Transverse colon (tissue), 3 donors: ENCODE measurements around the gene EBF3.

Source experiments
- EP300 ChIP-seq: sonication (generic); formaldehyde crosslinking; IDR thresholded peaks from one replicate; pipeline ENCODE4 v1.6.1; 2017; ENCODE audit warnings: antibody characterized with exemption, low read depth
- TF ChIP-seq, protein P1 (sequence below), 5 experiments: fragments of 200-600 bp in 3 of 5; fragments of 450-650 bp in 2 of 5; sonication (generic) in 3 of 5; IDR thresholded peaks; 1 replicate in 2 of 5; 2 replicates in 3 of 5; pipeline ENCODE4 v1.5.1; 2016 to 2017; ENCODE audit warnings: antibody characterized with exemption in 5 of 5, inconsistent platforms in 3 of 5, mild to moderate bottlenecking in 2 of 5, moderate library complexity in 1 of 5

DNA sequence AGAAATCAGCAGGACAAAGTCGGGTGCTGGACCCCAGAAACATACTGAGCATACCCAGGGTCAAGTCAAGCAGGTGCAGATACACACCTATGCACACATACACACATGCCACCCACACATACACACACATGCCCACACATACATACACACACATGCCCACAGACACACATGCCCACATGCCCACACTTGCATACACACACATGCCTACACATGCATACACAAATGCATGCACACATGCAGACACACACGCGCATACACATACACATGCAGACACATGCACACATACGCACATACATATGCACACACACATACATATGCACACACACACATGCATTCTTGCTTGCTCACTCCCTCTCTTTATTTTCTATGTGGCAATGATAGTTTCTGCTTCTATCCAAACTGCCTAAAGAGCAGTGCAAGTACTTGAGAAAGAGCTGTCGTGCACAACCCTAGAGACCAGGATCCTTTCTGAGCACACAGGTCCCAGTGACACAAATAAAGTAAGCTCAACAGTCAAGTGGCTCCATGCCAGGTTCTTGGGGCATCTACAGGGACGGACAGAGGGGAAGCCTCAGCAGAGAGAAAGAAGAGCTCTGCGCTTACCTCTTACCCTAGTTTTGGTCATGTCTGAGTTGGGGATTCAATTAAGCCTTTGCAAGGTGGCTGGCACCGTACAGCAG is 83.7 kb downstream of the EBF3 start:
- TF ChIP-seq EP300, result no peak
- TF ChIP-seq, protein P1, sequence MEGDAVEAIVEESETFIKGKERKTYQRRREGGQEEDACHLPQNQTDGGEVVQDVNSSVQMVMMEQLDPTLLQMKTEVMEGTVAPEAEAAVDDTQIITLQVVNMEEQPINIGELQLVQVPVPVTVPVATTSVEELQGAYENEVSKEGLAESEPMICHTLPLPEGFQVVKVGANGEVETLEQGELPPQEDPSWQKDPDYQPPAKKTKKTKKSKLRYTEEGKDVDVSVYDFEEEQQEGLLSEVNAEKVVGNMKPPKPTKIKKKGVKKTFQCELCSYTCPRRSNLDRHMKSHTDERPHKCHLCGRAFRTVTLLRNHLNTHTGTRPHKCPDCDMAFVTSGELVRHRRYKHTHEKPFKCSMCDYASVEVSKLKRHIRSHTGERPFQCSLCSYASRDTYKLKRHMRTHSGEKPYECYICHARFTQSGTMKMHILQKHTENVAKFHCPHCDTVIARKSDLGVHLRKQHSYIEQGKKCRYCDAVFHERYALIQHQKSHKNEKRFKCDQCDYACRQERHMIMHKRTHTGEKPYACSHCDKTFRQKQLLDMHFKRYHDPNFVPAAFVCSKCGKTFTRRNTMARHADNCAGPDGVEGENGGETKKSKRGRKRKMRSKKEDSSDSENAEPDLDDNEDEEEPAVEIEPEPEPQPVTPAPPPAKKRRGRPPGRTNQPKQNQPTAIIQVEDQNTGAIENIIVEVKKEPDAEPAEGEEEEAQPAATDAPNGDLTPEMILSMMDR (IDR thresholded peaks at IDR 0.05), result no peak
